HCEC 1CT (cell line): ENCODE data around the gene CHST9.

ENCODE experiments used
- DNase-seq: peaks from one replicate; pipeline ENCODE4 v3.0.0-alpha.2; 2017

CHST9 gene

GRCh38 chr18:26863921-26864497 lies 321.1 kb downstream of the CHST9 start:
- DNase-seq: no peak

DNA sequence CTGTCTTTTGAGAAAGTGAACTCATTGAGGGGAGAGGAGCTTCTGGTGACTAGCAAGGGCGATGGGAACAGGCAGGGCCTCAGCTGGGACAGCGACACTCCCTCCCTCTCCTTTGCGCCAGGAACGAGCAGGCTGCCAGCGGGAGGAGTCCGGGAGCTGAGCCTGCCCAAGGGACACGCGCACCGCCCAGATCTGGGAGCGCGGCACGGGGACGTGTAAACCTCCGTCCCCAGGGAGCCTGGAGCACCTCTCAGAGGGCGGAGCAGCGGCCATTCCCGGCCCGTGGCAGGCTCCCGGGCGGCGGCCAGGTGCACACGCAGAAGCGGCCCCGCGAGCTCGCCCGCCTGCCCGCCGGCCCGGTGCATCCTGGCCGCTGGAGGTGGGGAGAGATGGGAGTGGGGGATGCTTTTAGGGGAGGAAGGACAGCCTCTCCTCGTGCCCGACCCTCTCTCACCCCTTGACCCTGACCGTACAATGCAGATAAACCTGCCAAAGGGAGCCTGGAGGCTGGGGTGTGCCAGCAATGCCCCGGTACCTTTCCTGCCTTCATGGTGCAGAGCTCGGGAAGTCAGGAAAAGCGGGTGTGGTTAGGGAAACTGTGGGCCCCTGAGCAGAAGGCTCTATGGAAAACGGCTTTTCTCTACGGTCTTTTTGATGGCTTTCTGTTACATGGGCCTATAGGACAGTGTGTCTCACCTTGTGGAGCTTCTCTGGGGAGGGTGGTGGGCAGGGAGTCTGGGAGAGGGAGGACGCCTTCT lies 321.8 kb downstream of the CHST9 start:
- DNase-seq: no peak

- DNase-seq: no peak
These were observed 323.0 kb downstream of the CHST9 start for GRCh38 chr18:26862084-26862483.
